Hepatocyte (in vitro differentiated cells): ENCODE measurements around the gene RSAD1.

Experiments used
- CTCF ChIP-seq: fragments of 200-600 bp; sonication (generic); IDR thresholded peaks from 2 replicates; pipeline ENCODE4 v1.5.1; 2016; ENCODE audit warnings: antibody characterized with exemption, mild to moderate bottlenecking; ENCODE audit not compliant: poor library complexity
- EZH2 ChIP-seq: fragments of 200-600 bp; sonication (generic); IDR thresholded peaks from 2 replicates; pipeline ENCODE4 v1.6.1; 2016; ENCODE audit warnings: antibody characterized with exemption, mild to moderate bottlenecking, borderline replicate concordance
- EZH2phosphoT487 ChIP-seq: fragments of 200-600 bp; sonication (generic); IDR thresholded peaks from one replicate; pipeline ENCODE4 v1.6.1; 2018; ENCODE audit warnings: antibody characterized with exemption, mild to moderate bottlenecking, low read depth, moderate library complexity; ENCODE audit not compliant: unreplicated experiment, severe bottlenecking

- TF ChIP-seq EZH2, result no peak
- no peak for TF ChIP-seq CTCF
- no peak for TF ChIP-seq EZH2phosphoT487
These were observed 47.6 kb upstream of the RSAD1 start for GRCh38 chr17:50430821-50431618.
